ENCODE data around the gene RFXANK. TPM values are rescaled to one million over a fixed set of nuclear protein-coding genes. Genes with fewer than 3 reads are reported as not detected.

RFXANK gene
- total RNA-seq, 1 experiment from 2014 or later: 81.8 TPM

DNA sequence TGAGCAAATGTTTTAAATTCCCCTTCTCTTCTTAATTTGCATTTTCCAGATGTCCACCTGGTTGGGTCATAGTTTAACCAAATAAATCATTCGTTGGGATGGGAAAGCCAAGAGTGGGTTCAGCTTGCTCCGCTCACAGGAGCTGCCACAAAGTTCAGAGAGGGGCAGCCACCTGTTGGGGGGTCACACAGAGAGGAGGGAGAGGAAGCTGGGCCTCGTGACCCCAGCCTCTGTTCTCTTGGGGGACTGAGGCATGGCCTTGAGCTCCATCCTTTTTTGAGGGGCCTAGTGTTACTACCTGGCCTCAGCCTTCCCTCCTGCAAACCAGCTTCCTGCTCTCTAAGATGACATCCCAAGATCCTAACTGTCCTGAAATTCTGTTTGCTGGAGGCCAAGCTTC, 24.4 kb upstream of the RFXANK start:
- no peaks in the 10 kb centered on the region; a peak in 1 of 7 replicates for H3K36me3 Mint-ChIP-seq (ENCODE audit: insufficient read depth in 1 of 3, low read depth in 3 of 3)
- H2BK5ac ChIP-seq (ENCODE audit: insufficient read length, low read length): no peak overlapping the region
- H3K9ac ChIP-seq (ENCODE audit: extremely low read depth, insufficient read length, low read length): no peak overlapping the region
- no peak overlapping the region for H2AFZ ChIP-seq (ENCODE audit: low read length)
- no peaks in the 10 kb centered on the region for H4K20me1 ChIP-seq (ENCODE audit: control insufficient read depth, insufficient read depth, insufficient read length)
- H3K9me3 Mint-ChIP-seq: no peaks in the 10 kb centered on the region
- H2AK5ac ChIP-seq (ENCODE audit: insufficient read length, low read length): no peak overlapping the region
- H2BK20ac ChIP-seq (ENCODE audit: low read depth, low read length, poor library complexity, severe bottlenecking): no peak overlapping the region
- H3K4me1 Mint-ChIP-seq: peaks cover 18 to 38% of the 10 kb centered on the region in 2 experiments
- H4K91ac ChIP-seq (ENCODE audit: insufficient read length, low read depth, low read length): no peak overlapping the region
- H3K79me2 ChIP-seq (ENCODE audit: insufficient read depth, low read length): no peaks in the 10 kb centered on the region
- no peak overlapping the region for H4K8ac ChIP-seq (replicated peaks; ENCODE audit: insufficient read length, low read depth, low read length)
- no peaks in the 10 kb centered on the region for H3K9me3 ChIP-seq (ENCODE audit: control insufficient read depth, low read depth, low read length)
- no peaks in the 10 kb centered on the region for H3K23me2 ChIP-seq (ENCODE audit: insufficient read length, low read depth, low read length, poor library complexity, severe bottlenecking)
- H3K27me3 ChIP-seq (ENCODE audit: insufficient read depth, low read length): peaks cover 6% of the 10 kb centered on the region; the same call in 1 of the 2 replicates
- H3T11ph ChIP-seq (ENCODE audit: low read length): no peak overlapping the region
- no peak for TF ChIP-seq CTCF (conservative IDR thresholded peaks at IDR 0.05)
- no peak overlapping the region for H2BK12ac ChIP-seq (ENCODE audit: insufficient read length, low read depth, low read length)
- H3K14ac ChIP-seq (ENCODE audit: insufficient read depth, low read length): no peak overlapping the region
- peaks cover 67% of the 10 kb centered on the region for H3K27me3 Mint-ChIP-seq (ENCODE audit: low read depth)
- H3K18ac ChIP-seq (ENCODE audit: insufficient read length, low read depth, low read length): no peak overlapping the region
- H2BK120ac ChIP-seq (ENCODE audit: low read depth, low read length, poor library complexity, severe bottlenecking): no peak overlapping the region
- no peaks in the 10 kb centered on the region for H3K4me1 ChIP-seq (ENCODE audit: insufficient read depth, low read length)
- no peak overlapping the region for H3K4ac ChIP-seq (ENCODE audit: low read depth, low read length)
- peak overlapping the region in 1 of 3 experiments; percentile 68; a peak in 1 of 7 replicates for H3K27ac Mint-ChIP-seq
- H3K79me1 ChIP-seq (ENCODE audit: insufficient read depth, low read depth, low read length, poor library complexity, severe bottlenecking): no peaks in the 10 kb centered on the region
- H3K23ac ChIP-seq (ENCODE audit: insufficient read length, low read depth, low read length): no peak overlapping the region
- H3K4me3 Mint-ChIP-seq: no peak overlapping the region
- WGBS (ENCODE audit: extremely low coverage, insufficient read length, low lambda C conversion rate): no CpG with 5 or more reads among the region's 3 CpGs
- DNase-seq: no peak
- H3K4me2 ChIP-seq (ENCODE audit: insufficient read depth, insufficient read length, low read length): no peak overlapping the region
- H2BK15ac ChIP-seq (ENCODE audit: low read depth, low read length): no peak overlapping the region
- H4K5ac ChIP-seq (ENCODE audit: insufficient read length, low read depth, low read length): no peak overlapping the region
- H3K56ac ChIP-seq (ENCODE audit: insufficient read length, low read depth, low read length): no peak overlapping the region
- no peak overlapping the region for H3K27ac ChIP-seq (ENCODE audit: insufficient read length, low read depth, low read length)
